Measurements from ENCODE around the gene NRXN3. TPM values are rescaled to one million over a fixed set of nuclear protein-coding genes. Genes with fewer than 3 reads are reported as not detected.

The NRXN3 gene
- total and polyA plus RNA-seq, 2 experiments from 2014 or later: 1.0 to 1.8 TPM

DNA sequence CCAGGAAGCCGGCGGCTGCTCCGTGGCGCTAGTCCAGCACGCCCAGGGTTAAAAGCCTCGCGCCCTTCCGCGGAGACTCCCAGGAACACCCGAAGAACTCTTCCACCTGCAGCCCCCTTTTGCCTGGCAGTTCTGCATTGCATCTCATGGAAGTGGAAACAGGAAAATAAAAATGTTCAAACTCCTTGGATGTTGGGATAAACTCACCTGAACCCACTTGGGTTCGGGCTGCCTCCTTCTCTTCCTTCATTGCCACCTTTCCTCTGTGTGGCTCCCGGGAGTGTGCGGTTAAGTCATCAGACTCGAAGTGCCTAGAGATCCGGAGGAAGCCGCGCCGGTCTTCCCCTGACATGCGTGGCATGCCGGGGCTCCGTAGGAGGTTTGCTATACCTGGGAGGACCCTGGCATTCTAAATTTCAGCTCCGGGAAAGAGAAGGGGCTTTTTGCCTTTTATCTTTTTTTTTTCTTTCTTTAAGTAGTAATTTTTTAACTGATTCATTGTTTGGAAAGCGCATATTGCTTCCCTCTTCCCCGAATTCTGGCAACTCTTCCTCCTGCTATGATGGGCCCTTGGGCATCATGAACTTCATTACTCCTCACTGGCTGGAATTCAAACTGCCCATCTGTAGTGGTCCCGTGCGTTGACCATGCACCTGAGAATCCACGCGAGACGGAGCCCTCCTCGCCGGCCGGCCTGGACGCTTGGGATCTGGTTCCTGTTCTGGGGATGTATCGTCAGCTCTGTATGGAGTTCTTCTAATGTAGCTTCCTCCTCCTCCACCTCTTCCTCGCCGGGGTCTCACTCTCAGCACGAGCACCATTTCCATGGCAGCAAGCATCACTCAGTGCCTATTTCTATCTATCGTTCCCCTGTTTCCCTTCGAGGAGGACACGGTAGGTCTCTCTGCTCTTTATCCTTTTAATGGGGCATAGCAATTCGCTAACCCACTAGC, 1109.7 kb downstream of the NRXN3 start:
- no peaks in the 10 kb centered on the region for H3K36me3 Mint-ChIP-seq (ENCODE audit: low read depth)
- peaks cover 35% of the 10 kb centered on the region for H3K4me1 Mint-ChIP-seq
- H3K36me3 ChIP-seq (ENCODE audit: insufficient read depth): no peaks in the 10 kb centered on the region
- TF ChIP-seq EZH2 (IDR thresholded peaks at IDR 0.05; ENCODE audit: low read depth, unreplicated experiment): peak; percentile 13
- no peak for TF ChIP-seq ZNF331 (CRISPR knock-in tag; IDR thresholded peaks at IDR 0.05; ENCODE audit: low read depth)
- H3K27ac Mint-ChIP-seq: peak overlapping the region; percentile 28; the same call in 1 of the 2 replicates
- peak; percentile 27 for DNase-seq (ENCODE audit: low spot score)
- H3K9me3 Mint-ChIP-seq: no peaks in the 10 kb centered on the region
- H3K79me2 ChIP-seq (replicated peaks; ENCODE audit: insufficient read depth): no peaks in the 10 kb centered on the region; the same call in 1 of the 2 replicates
- peak overlapping the region; percentile 81 for H2AFZ ChIP-seq
- H3K27me3 ChIP-seq (ENCODE audit: insufficient read depth): peaks cover 62% of the 10 kb centered on the region
- peak overlapping the region; percentile 93 for H3K4me3 Mint-ChIP-seq
- peaks cover 22% of the 10 kb centered on the region for H3K4me1 ChIP-seq (ENCODE audit: insufficient read depth)
- H3K27me3 Mint-ChIP-seq (ENCODE audit: insufficient read depth, low read depth, poor library complexity): peaks cover 50% of the 10 kb centered on the region
- H3F3A ChIP-seq (replicated peaks; ENCODE audit: low read depth): no peaks in the 10 kb centered on the region
- no peak overlapping the region for H3K27ac ChIP-seq (ENCODE audit: low read depth)
- H4K20me1 ChIP-seq (replicated peaks; ENCODE audit: insufficient read depth): no peaks in the 10 kb centered on the region
- peak overlapping the region; percentile 79 for H3K4me3 ChIP-seq
- no peaks in the 10 kb centered on the region for H3K9me2 ChIP-seq (ENCODE audit: insufficient read depth)
- H3K4me2 ChIP-seq: peak overlapping the region; percentile 89
- peak; percentile 12 for ATAC-seq

DNA sequence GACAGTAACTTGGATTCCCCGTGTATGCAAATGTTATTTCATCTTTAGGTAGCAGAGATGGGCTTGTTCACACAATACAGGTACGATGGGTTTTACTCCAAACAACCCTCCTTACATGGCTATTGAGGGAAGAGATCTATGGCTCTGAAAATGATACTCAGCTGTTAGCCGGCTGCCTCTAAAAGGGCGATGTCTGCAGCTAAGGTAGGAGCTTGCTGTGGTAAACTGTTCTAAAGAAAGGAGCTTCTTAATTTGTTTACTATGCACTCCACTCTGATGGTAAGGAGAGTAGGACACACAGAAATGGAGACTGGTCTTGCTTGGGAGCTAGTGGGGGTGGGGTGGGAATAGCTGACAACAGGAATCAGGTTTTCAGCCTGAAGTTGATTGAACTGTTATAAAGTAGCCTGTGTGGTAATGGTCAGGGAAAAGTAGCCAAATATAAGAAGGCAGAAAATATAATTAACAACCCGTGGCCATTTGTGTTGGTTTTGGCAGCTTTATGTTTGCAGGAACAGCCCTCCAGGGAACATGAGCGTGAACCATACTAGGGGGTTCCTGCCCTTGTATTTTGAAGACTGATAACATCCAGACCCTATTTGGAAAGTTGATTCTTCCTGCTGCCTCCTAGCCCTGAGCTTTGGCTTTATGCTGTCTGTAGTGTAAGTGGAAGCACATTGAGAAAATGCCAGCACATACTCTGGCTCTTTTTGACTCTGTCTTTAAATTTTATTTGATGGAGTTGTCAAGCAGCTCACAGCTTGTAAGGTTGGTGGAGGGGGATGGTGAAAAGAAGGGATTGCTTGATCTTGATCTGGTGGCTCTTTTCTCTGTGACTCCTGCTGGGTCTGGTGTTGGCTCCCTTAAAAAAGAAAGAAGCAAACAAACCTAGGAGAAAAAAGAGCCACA, 1111.3 kb downstream of the NRXN3 start:
- Histone ChIP-seq H3K4me1 (ENCODE audit: insufficient read depth) (peaks cover 22% of the 10 kb centered on the region), H3K27ac (ENCODE audit: low read depth) (no peak overlapping the region), H3K9me2 (ENCODE audit: insufficient read depth) (no peaks in the 10 kb centered on the region), H3K36me3 (ENCODE audit: insufficient read depth) (no peaks in the 10 kb centered on the region), H3K4me3 (peak overlapping the region; percentile 79), H3K4me2 (peak overlapping the region; percentile 89), H2AFZ (no peak overlapping the region), H3F3A (replicated peaks; ENCODE audit: low read depth) (no peaks in the 10 kb centered on the region), H3K27me3 (ENCODE audit: insufficient read depth) (peaks cover 68% of the 10 kb centered on the region), H4K20me1 (replicated peaks; ENCODE audit: insufficient read depth) (no peaks in the 10 kb centered on the region), H3K79me2 (replicated peaks; ENCODE audit: insufficient read depth) (no peaks in the 10 kb centered on the region; the same call in 1 of the 2 replicates)
- ATAC-seq (peak; percentile 5), DNase-seq (ENCODE audit: low spot score) (peak; percentile 41)
- peaks cover 50% of the 10 kb centered on the region for H3K27me3 Mint-ChIP-seq (ENCODE audit: insufficient read depth, low read depth, poor library complexity)
- H3K4me1 Mint-ChIP-seq: peaks cover 35% of the 10 kb centered on the region
- no peaks in the 10 kb centered on the region for H3K9me3 Mint-ChIP-seq
- H3K36me3 Mint-ChIP-seq (ENCODE audit: low read depth): no peaks in the 10 kb centered on the region
- H3K27ac Mint-ChIP-seq: no peak overlapping the region
- peak overlapping the region; percentile 93 for H3K4me3 Mint-ChIP-seq
- TF ChIP-seq ZNF331 (CRISPR knock-in tag; IDR thresholded peaks at IDR 0.05; ENCODE audit: low read depth): no peak
- no peak for TF ChIP-seq POLR2AphosphoS5 (IDR thresholded peaks at IDR 0.05; ENCODE audit: low read depth)
- TF ChIP-seq, protein P1, sequence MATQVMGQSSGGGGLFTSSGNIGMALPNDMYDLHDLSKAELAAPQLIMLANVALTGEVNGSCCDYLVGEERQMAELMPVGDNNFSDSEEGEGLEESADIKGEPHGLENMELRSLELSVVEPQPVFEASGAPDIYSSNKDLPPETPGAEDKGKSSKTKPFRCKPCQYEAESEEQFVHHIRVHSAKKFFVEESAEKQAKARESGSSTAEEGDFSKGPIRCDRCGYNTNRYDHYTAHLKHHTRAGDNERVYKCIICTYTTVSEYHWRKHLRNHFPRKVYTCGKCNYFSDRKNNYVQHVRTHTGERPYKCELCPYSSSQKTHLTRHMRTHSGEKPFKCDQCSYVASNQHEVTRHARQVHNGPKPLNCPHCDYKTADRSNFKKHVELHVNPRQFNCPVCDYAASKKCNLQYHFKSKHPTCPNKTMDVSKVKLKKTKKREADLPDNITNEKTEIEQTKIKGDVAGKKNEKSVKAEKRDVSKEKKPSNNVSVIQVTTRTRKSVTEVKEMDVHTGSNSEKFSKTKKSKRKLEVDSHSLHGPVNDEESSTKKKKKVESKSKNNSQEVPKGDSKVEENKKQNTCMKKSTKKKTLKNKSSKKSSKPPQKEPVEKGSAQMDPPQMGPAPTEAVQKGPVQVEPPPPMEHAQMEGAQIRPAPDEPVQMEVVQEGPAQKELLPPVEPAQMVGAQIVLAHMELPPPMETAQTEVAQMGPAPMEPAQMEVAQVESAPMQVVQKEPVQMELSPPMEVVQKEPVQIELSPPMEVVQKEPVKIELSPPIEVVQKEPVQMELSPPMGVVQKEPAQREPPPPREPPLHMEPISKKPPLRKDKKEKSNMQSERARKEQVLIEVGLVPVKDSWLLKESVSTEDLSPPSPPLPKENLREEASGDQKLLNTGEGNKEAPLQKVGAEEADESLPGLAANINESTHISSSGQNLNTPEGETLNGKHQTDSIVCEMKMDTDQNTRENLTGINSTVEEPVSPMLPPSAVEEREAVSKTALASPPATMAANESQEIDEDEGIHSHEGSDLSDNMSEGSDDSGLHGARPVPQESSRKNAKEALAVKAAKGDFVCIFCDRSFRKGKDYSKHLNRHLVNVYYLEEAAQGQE (IDR thresholded peaks at IDR 0.05; ENCODE audit: unreplicated experiment): no peak
- no peak for TF ChIP-seq EZH2 (IDR thresholded peaks at IDR 0.05; ENCODE audit: low read depth, unreplicated experiment)
- TF ChIP-seq, protein P2, sequence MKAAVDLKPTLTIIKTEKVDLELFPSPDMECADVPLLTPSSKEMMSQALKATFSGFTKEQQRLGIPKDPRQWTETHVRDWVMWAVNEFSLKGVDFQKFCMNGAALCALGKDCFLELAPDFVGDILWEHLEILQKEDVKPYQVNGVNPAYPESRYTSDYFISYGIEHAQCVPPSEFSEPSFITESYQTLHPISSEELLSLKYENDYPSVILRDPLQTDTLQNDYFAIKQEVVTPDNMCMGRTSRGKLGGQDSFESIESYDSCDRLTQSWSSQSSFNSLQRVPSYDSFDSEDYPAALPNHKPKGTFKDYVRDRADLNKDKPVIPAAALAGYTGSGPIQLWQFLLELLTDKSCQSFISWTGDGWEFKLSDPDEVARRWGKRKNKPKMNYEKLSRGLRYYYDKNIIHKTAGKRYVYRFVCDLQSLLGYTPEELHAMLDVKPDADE (IDR thresholded peaks at IDR 0.05): no peak
- no peak for TF ChIP-seq EZH2phosphoT487 (IDR thresholded peaks at IDR 0.05; ENCODE audit: unreplicated experiment)
- TF ChIP-seq NANOG (IDR thresholded peaks at IDR 0.05; ENCODE audit: borderline replicate concordance): no peak
- TF ChIP-seq CREB1 (CRISPR knock-in tag; IDR thresholded peaks at IDR 0.05; ENCODE audit: low read depth): no peak
- TF ChIP-seq JUNB (IDR thresholded peaks at IDR 0.05; ENCODE audit: unreplicated experiment): no peak

Data from GM23338 (cell line).